Tibial nerve (tissue), 4 donors: ENCODE results near the gene RRN3. TPM values are rescaled to one million over a fixed set of nuclear protein-coding genes. Genes with fewer than 3 reads are reported as not detected.

Experiments used
- DNase-seq, 2 donors: peaks; one replicate each; pipeline ENCODE4 v3.0.0-alpha.2; 2019; ENCODE audit warnings: low spot score in 2 of 2
- H3K27ac ChIP-seq, 4 donors: fragments of 200-600 bp; sonication (generic) in 3 of 4; one replicate each; pipeline ENCODE4 v1.5.1; 2017 to 2019; ENCODE audit warnings: mild to moderate bottlenecking in 1 of 4
- H3K27me3 ChIP-seq, 2 donors: fragments of 200-600 bp; sonication (generic) in 1 of 2; one replicate each; pipeline versions ENCODE4 v1.5.1 to v1.6.0; 2017 to 2019
- H3K36me3 ChIP-seq, 3 donors: fragments of 200-600 bp; sonication (generic); one replicate each; pipeline ENCODE4 v1.5.1; 2018 to 2019
- H3K4me1 ChIP-seq, 4 donors: fragments of 200-600 bp; sonication (generic) in 3 of 4; one replicate each; pipeline ENCODE4 v1.5.1; 2017 to 2019
- H3K4me3 ChIP-seq, 4 donors: fragments of 200-600 bp; sonication (generic) in 3 of 4; one replicate each; pipeline ENCODE4 v1.5.1; 2017 to 2019; ENCODE audit warnings: mild to moderate bottlenecking in 1 of 4, moderate library complexity in 1 of 4
- H3K9me3 ChIP-seq, 4 donors: fragments of 200-600 bp; sonication (generic) in 3 of 4; one replicate each; pipeline ENCODE4 v1.5.1; 2017 to 2019
- CTCF ChIP-seq, 5 experiments: fragments of 200-600 bp in 3 of 5; fragments of 450-650 bp in 2 of 5; sonication (generic) in 3 of 5; IDR thresholded peaks; one replicate each; pipeline ENCODE4 v1.5.1; 2016 to 2019; ENCODE audit warnings: antibody characterized with exemption in 5 of 5, mild to moderate bottlenecking in 3 of 5, moderate library complexity in 2 of 5
- EP300 ChIP-seq, 2 donors: sonication (generic); formaldehyde crosslinking; IDR thresholded peaks; one replicate each; pipeline ENCODE4 v1.6.1; 2017; ENCODE audit warnings: antibody characterized with exemption in 2 of 2, mild to moderate bottlenecking in 1 of 2
- POLR2A ChIP-seq, 2 donors: fragments of 450-650 bp; IDR thresholded peaks; one replicate each; pipeline ENCODE4 v1.6.1; 2017; ENCODE audit warnings: antibody characterized with exemption in 2 of 2, mild to moderate bottlenecking in 2 of 2, moderate library complexity in 2 of 2
- WGBS, 2 donors: methylation state at CpG; one replicate each; pipeline ENCODE4 v1.1.5; 2018; 5-methylcytosine and 5-hydroxymethylcytosine counted together
- total RNA-seq, 4 donors: library from RNA; depleted of rRNA; stranded (reverse); fragments of >200 nt; gene quantifications; one replicate each; pipeline ENCODE4 v1.1.0, GENCODE V29; 2016

Gene RRN3
- total RNA-seq, 4 donors from 2014 or later, result 25.5 to 39.6 (median 36.0) TPM

- Histone ChIP-seq H3K36me3 (peaks cover 5 to 92% (median 23%) of the 10 kb centered on the region in 3 donors), H3K9me3 (no peaks in the 10 kb centered on the region), H3K4me1 (peaks cover 0 to 15% (median 5%) of the 10 kb centered on the region in 4 donors), H3K27me3 (no peaks in the 10 kb centered on the region), H3K27ac (no peak overlapping the region), H3K4me3 (no peak overlapping the region)
- 83 to 89% methylated on average over 10 of the region's 10 CpGs for WGBS, 2 donors
- DNase-seq, result no peak
- no peak for TF ChIP-seq POLR2A (IDR thresholded peaks at IDR 0.05)
- no peak for TF ChIP-seq EP300 (IDR thresholded peaks at IDR 0.05)
- TF ChIP-seq CTCF (IDR thresholded peaks at IDR 0.05), result no peak
These were observed 57.1 kb downstream of the RRN3 start for GRCh38 chr16:15037003-15037402.

GRCh38 chr16:15035163-15035729 is 58.8 kb downstream of the RRN3 start:
- Histone ChIP-seq H3K4me1 (no peaks in the 10 kb centered on the region), H3K4me3 (no peak overlapping the region), H3K36me3 (peaks cover 5 to 98% (median 23%) of the 10 kb centered on the region in 3 donors), H3K27ac (no peak overlapping the region), H3K27me3 (no peaks in the 10 kb centered on the region), H3K9me3 (no peaks in the 10 kb centered on the region)
- TF ChIP-seq CTCF (IDR thresholded peaks at IDR 0.05) (no peak), EP300 (IDR thresholded peaks at IDR 0.05) (no peak), POLR2A (IDR thresholded peaks at IDR 0.05) (no peak)
- WGBS, 2 donors, result 76 to 87% methylated on average over 14 to 15 of the region's 15 CpGs
- DNase-seq, result no peak

GRCh38 chr16:15034266-15035162 is 59.6 kb downstream of the RRN3 start:
- Histone ChIP-seq H3K4me1 (peaks cover 0 to 4% (median 0%) of the 10 kb centered on the region in 4 donors), H3K9me3 (no peaks in the 10 kb centered on the region), H3K27ac (no peak overlapping the region), H3K27me3 (no peaks in the 10 kb centered on the region), H3K4me3 (no peak overlapping the region), H3K36me3 (peaks cover 5 to 97% (median 23%) of the 10 kb centered on the region in 3 donors)
- WGBS, 2 donors, result 76 to 77% methylated on average over 23 of the region's 23 CpGs
- no peak for DNase-seq
- TF ChIP-seq POLR2A (IDR thresholded peaks at IDR 0.05), result no peak
- TF ChIP-seq CTCF (IDR thresholded peaks at IDR 0.05), result no peak
- TF ChIP-seq EP300 (IDR thresholded peaks at IDR 0.05), result no peak

GRCh38 chr16:15033309-15033707 is 60.8 kb downstream of the RRN3 start:
- H3K4me1 ChIP-seq, result peaks cover 0 to 10% (median 0%) of the 10 kb centered on the region in 4 donors
- no peak for DNase-seq
- H3K4me3 ChIP-seq, result no peak overlapping the region
- no peaks in the 10 kb centered on the region for H3K9me3 ChIP-seq
- peaks cover 5 to 97% (median 17%) of the 10 kb centered on the region in 3 donors for H3K36me3 ChIP-seq
- WGBS, 2 donors, result 73 to 80% methylated on average over 13 to 14 of the region's 14 CpGs
- TF ChIP-seq EP300 (IDR thresholded peaks at IDR 0.05) (no peak), CTCF (IDR thresholded peaks at IDR 0.05) (no peak)
- no peaks in the 10 kb centered on the region for H3K27me3 ChIP-seq
- H3K27ac ChIP-seq, result no peak overlapping the region
